HepG2 (cell line): Measurements from ENCODE around the gene EGLN2.

Experiments used
- AGO2 ChIP-seq: fragments of 200-400 bp; formaldehyde crosslinking; optimal IDR thresholded peaks from 2 replicates; pipeline ENCODE3; 2017; ENCODE audit warnings: mild to moderate bottlenecking, low read depth, low read length, moderate library complexity
- CREB1 ChIP-seq, 2 experiments: fragments of 450-650 bp in 1 of 2; IDR thresholded peaks; 2 replicates each; pipeline ENCODE4 v1.6.1; 2016 to 2017; ENCODE audit warnings: control low read depth in 1 of 2, mild to moderate bottlenecking in 1 of 2, missing compliant biosample characterization in 1 of 2, missing genetic modification characterization in 1 of 2
- CTCF ChIP-seq: sonication (generic); formaldehyde crosslinking; IDR thresholded peaks from 2 replicates; pipeline ENCODE4 v1.5.0; 2020; ENCODE audit warnings: mild to moderate bottlenecking, missing genetic modification reagents, moderate library complexity
- ERF ChIP-seq: IDR thresholded peaks from 2 replicates; pipeline ENCODE4 v1.6.1; 2018; ENCODE audit warnings: missing biosample characterization, missing genetic modification reagents
- HNF1B ChIP-seq: sonication (generic); formaldehyde crosslinking; IDR thresholded peaks from 2 replicates; pipeline ENCODE4 v1.5.1; 2020; ENCODE audit warnings: mild to moderate bottlenecking, moderate library complexity, missing genetic modification reagents
- KDM5A ChIP-seq: fragments of 200-600 bp; sonication (generic); IDR thresholded peaks from 2 replicates; pipeline ENCODE4 v1.7.0; 2018; ENCODE audit warnings: antibody characterized with exemption, mild to moderate bottlenecking, low read length, borderline replicate concordance
- NFAT5 ChIP-seq: sonication (generic); formaldehyde crosslinking; IDR thresholded peaks from 2 replicates; pipeline ENCODE4 v1.4.0; 2020; ENCODE audit warnings: missing genetic modification reagents
- POLR2AphosphoS5 ChIP-seq: IDR thresholded peaks from 2 replicates; pipeline ENCODE4 v1.6.1; 2012; ENCODE audit warnings: low read depth, low read length
- ZBTB14 ChIP-seq: sonication (generic); formaldehyde crosslinking; IDR thresholded peaks from 2 replicates; pipeline ENCODE4 v1.4.0; 2020; ENCODE audit warnings: missing genetic modification reagents
- ZMAT3 ChIP-seq: sonication (generic); formaldehyde crosslinking; conservative IDR thresholded peaks from 2 replicates; pipeline ENCODE4 v1.7.0; 2021; ENCODE audit warnings: missing genetic modification reagents
- ZNF800 ChIP-seq: sonication (generic); formaldehyde crosslinking; IDR thresholded peaks from 2 replicates; pipeline ENCODE4 v1.4.0; 2020; ENCODE audit warnings: missing genetic modification reagents

- TF ChIP-seq HNF1B: no peak
- no peak for TF ChIP-seq CTCF (CRISPR knock-in tag)
- TF ChIP-seq AGO2: no peak
- no peak for TF ChIP-seq KDM5A
- no peak for TF ChIP-seq NFAT5
- TF ChIP-seq ERF (CRISPR knock-in tag): no peak
- no peak for TF ChIP-seq POLR2AphosphoS5
- no peak for TF ChIP-seq ZBTB14 (CRISPR knock-in tag)
- no peak for TF ChIP-seq CREB1 (IDR thresholded peaks at IDR 0.05)
- TF ChIP-seq CREB1 (CRISPR knock-in tag; IDR thresholded peaks at IDR 0.05): no peak
- no peak for TF ChIP-seq ZMAT3
- TF ChIP-seq ZNF800 (CRISPR knock-in tag): no peak
Measured at GRCh38 chr19:40800339-40800996, 1.5 kb downstream of the EGLN2 start.
